K562 (cell line): ENCODE data around the gene ESPN. TPM values are rescaled to one million over a fixed set of nuclear protein-coding genes. Genes with fewer than 3 reads are reported as not detected.
A peak's percentile ranks its signal among the peaks of the same experiment; 100 is the strongest.

Experiments
- CBX3 ChIP-seq, 2 experiments: IDR thresholded peaks; 1 replicate in 1 of 2; 2 replicates in 1 of 2; pipeline ENCODE4 v1.6.1; 2012; ENCODE audit warnings: inconsistent platforms in 2 of 2, low read length in 2 of 2, borderline replicate concordance in 1 of 2, control low read depth in 1 of 2
- CHD4 ChIP-seq: fragments of 200-600 bp; sonication (generic); IDR thresholded peaks from 3 replicates; pipeline ENCODE4 v1.6.1; 2012; ENCODE audit warnings: low read depth, mild to moderate bottlenecking, mixed read lengths, low read length, inconsistent platforms; ENCODE audit not compliant: insufficient read depth, insufficient replicate concordance, poor library complexity, severe bottlenecking
- CREM ChIP-seq: IDR thresholded peaks from 2 replicates; pipeline ENCODE4 v1.6.1; 2014; ENCODE audit warnings: antibody characterized with exemption, low read depth
- ETV5 ChIP-seq: sonication (generic); formaldehyde crosslinking; IDR thresholded peaks from 2 replicates; pipeline ENCODE4 v1.4.0; 2020; ENCODE audit warnings: low read depth, mild to moderate bottlenecking, missing genetic modification reagents
- HBP1 ChIP-seq: fragments of 450-650 bp; formaldehyde crosslinking; IDR thresholded peaks from 2 replicates; pipeline ENCODE4 v1.4.0; 2022; ENCODE audit warnings: missing genetic modification characterization
- HCFC1 ChIP-seq: IDR thresholded peaks from 2 replicates; pipeline ENCODE4 v1.6.1; 2012; ENCODE audit warnings: low read depth, low read length, improper control_type of control experiment
- JUN ChIP-seq, 2 experiments: sonication (generic) in 1 of 2; formaldehyde crosslinking in 1 of 2; IDR thresholded peaks; 2 replicates each; pipeline versions ENCODE4 v1.6.1 to v1.8.0; 2012 to 2022; ENCODE audit warnings: borderline replicate concordance in 2 of 2, mild to moderate bottlenecking in 2 of 2, improper control_type of control experiment in 1 of 2, low read depth in 1 of 2, low read length in 1 of 2, missing genetic modification reagents in 1 of 2
- MAFK ChIP-seq: IDR thresholded peaks from 2 replicates; pipeline ENCODE4 v1.6.1; 2011; ENCODE audit warnings: low read length, improper control_type of control experiment
- MNT ChIP-seq, 2 experiments: fragments of 450-650 bp; conservative IDR thresholded peaks; 2 replicates each; pipeline ENCODE4 v1.6.1; 2017; ENCODE audit warnings: mild to moderate bottlenecking in 2 of 2, moderate library complexity in 2 of 2
- RB1 ChIP-seq: fragments of 450-650 bp; IDR thresholded peaks from 2 replicates; pipeline ENCODE4 v1.6.1; 2017; ENCODE audit warnings: low read depth, mild to moderate bottlenecking
- TAF9B ChIP-seq: fragments of 450-650 bp; IDR thresholded peaks from 2 replicates; pipeline ENCODE4 v1.6.1; 2018; ENCODE audit warnings: mild to moderate bottlenecking; ENCODE audit not compliant: partially characterized antibody
- TBP ChIP-seq: optimal IDR thresholded peaks from 2 replicates; pipeline ENCODE3; 2011; ENCODE audit warnings: low read depth, low read length, improper control_type of control experiment
- TCF7 ChIP-seq: sonication (generic); IDR thresholded peaks from 2 replicates; pipeline ENCODE4 v1.6.1; 2016; ENCODE audit warnings: antibody characterized with exemption, borderline replicate concordance
- TRIM28 ChIP-seq: fragments of 450-650 bp; IDR thresholded peaks from 2 replicates; pipeline ENCODE4 v1.6.1; 2017
- VEZF1 ChIP-seq: fragments of 200-800 bp; sonication (Bioruptor generic); IDR thresholded peaks from 2 replicates; pipeline ENCODE4 v1.6.1; 2017; ENCODE audit warnings: missing genetic modification characterization, missing compliant biosample characterization
- XRCC5 ChIP-seq: fragments of 200-400 bp; formaldehyde crosslinking; IDR thresholded peaks from 2 replicates; pipeline ENCODE4 v1.6.1; 2017; ENCODE audit warnings: low read depth, mild to moderate bottlenecking, low read length
- ZC3H4 ChIP-seq: sonication (generic); formaldehyde crosslinking; IDR thresholded peaks from 2 replicates; pipeline ENCODE4 v1.9.0; 2021; ENCODE audit warnings: missing genetic modification reagents, borderline replicate concordance
- ZNF239 ChIP-seq: fragments of 250-450 bp; sonication (Bioruptor Pico); IDR thresholded peaks from 2 replicates; pipeline ENCODE4 v1.4.0; 2020; ENCODE audit warnings: mild to moderate bottlenecking
- ZNF282 ChIP-seq: sonication (generic); formaldehyde crosslinking; IDR thresholded peaks from 2 replicates; pipeline ENCODE4 v1.8.1; 2023; ENCODE audit warnings: missing genetic modification reagents
- polyA plus RNA-seq, 8 experiments: library from polyadenylated mRNA; depleted of rRNA in 4 of 8; stranded (reverse) in 5 of 8; unstranded in 3 of 8; fragments of >200 nt; fragmentation: Nextera tagmentation in 2 of 8; fragmentation: Illumina TruSeq in 1 of 8; extraction: Ambion mirVana in 2 of 8; extraction: Trizol in 1 of 8; gene quantifications; 2 replicates each; pipeline versions ENCODE4 v1.2.1 to v1.2.3, GENCODE V29; 2011 to 2014; ENCODE audit warnings: inconsistent platforms in 1 of 8, missing spikeins in 1 of 8
- total RNA-seq, 7 experiments: library from RNA; depleted of rRNA in 6 of 7; stranded (reverse); fragments of >200 nt in 6 of 7; fragmentation: Illumina TruSeq in 2 of 7; extraction: Trizol in 2 of 7; gene quantifications; 2 replicates each; pipeline versions ENCODE4 v1.2.1 to v1.2.3, GENCODE V29; 2011 to 2021; ENCODE audit warnings: low replicate concordance in 1 of 7
- TF ChIP-seq, protein P1 (sequence below): sonication (generic); formaldehyde crosslinking; IDR thresholded peaks from 2 replicates; pipeline ENCODE4 v1.8.0; 2022; ENCODE audit warnings: mild to moderate bottlenecking, missing genetic modification reagents

Gene ESPN
- total and polyA plus RNA-seq, 9 of the 15 experiments (the other 6 are each of a cell fraction or from before 2014, with no cell fraction given), result 0.07 to 1.2 (median 0.45) TPM; not detected in 3

- TF ChIP-seq XRCC5 (no peak), CBX3 (IDR thresholded peaks at IDR 0.05; ENCODE audit: borderline replicate concordance in 1 of 2, low read length in 2 of 2) (no peak), TCF7 (no peak), MNT (conservative IDR thresholded peaks at IDR 0.05) (no peak), CREM (no peak), VEZF1 (CRISPR knock-in tag) (0 out of 2 replicates have a peak, but pooled peaks have one; percentile 6), CHD4 (no peak), ZC3H4 (CRISPR knock-in tag) (peak; percentile 52; the same call in 1 of the 2 replicates), MAFK (no peak), ETV5 (CRISPR knock-in tag) (0 out of 2 replicates have a peak, but pooled peaks have one; percentile 17), ZNF282 (CRISPR knock-in tag) (peak; percentile 53; the same call in 1 of the 2 replicates), HCFC1 (no peak), JUN (IDR thresholded peaks at IDR 0.05; ENCODE audit: borderline replicate concordance, low read depth, low read length) (no peak), JUN (CRISPR knock-in tag; IDR thresholded peaks at IDR 0.05; ENCODE audit: borderline replicate concordance) (no peak), HBP1 (no peak), TRIM28 (no peak), ZNF239 (CRISPR knock-in tag) (no peak), RB1 (0 out of 2 replicates have a peak, but pooled peaks have one; percentile 14), TBP (no peak), TAF9B (no peak)
- TF ChIP-seq, protein P1, sequence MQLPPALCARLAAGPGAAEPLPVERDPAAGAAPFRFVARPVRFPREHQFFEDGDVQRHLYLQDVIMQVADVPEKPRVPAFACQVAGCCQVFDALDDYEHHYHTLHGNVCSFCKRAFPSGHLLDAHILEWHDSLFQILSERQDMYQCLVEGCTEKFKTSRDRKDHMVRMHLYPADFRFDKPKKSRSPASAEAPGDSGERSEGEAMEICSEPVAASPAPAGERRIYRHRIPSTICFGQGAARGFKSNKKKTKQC (CRISPR knock-in tag), result no peak
These were observed 45.8 kb downstream of the ESPN start (continued) for GRCh38 chr1:6470132-6471085.
